Measurements from ENCODE around the gene ZNF407. TPM values are rescaled to one million over a fixed set of nuclear protein-coding genes. Genes with fewer than 3 reads are reported as not detected.
"Not testable (repeated sequence)": the region's sequence is repeated elsewhere in the genome, so short reads cannot be mapped to it uniquely, and the experiment has no call there.

The ZNF407 gene
- 11.0 and 15.2 TPM in 2 replicates for total RNA-seq (2014; rRNA removed; shearing (Covaris generic))

GRCh38 chr18:74597662-74598349 is at the start of gene ZNF407:
Gene ZNF407, plus strand, starts transcription at chr18:74597870. Its CDS starts 33,150 bp downstream, at chr18:74631020.
- no peaks in the 10 kb centered on the region for H3K9me3 ChIP-seq (replicated peaks)

GRCh38 chr18:74549591-74550104 is 48.0 kb upstream of the ZNF407 start:
- Histone ChIP-seq H3K27me3 (replicated peaks) (peaks cover 1% of the 10 kb centered on the region; the same call in 1 of the 2 replicates), H3K9me3 (replicated peaks) (0 out of 2 replicates have a peak, but pooled peaks cover 5% of the 10 kb centered on the region), H3K27ac (no peak overlapping the region), H3K36me3 (no peaks in the 10 kb centered on the region), H3K4me1 (replicated peaks) (peaks cover 20% of the 10 kb centered on the region), H3K4me3 (no peak overlapping the region)
- DNase-seq (ENCODE audit: low read depth in 1 of 2, low spot score in 2 of 2) = no peak

More at GRCh38 chr18:74597662-74598349, at the start of gene ZNF407:
- Histone ChIP-seq H3K36me3 (peaks cover 36% of the 10 kb centered on the region), H3K27ac (peak within 1 kb of the TSS; percentile 95), H3K27me3 (replicated peaks) (no peaks in the 10 kb centered on the region), H3K4me1 (replicated peaks) (peaks cover 29% of the 10 kb centered on the region), H3K4me3 (peak within 1 kb of the TSS; percentile 89)
- peak; percentile 62 to 92 for DNase-seq (ENCODE audit: low read depth in 1 of 2, low spot score in 2 of 2)

- no peak overlapping the region for H3K27ac ChIP-seq
- no peak for DNase-seq (ENCODE audit: low read depth in 1 of 2, low spot score in 2 of 2)
- no peaks in the 10 kb centered on the region for H3K36me3 ChIP-seq
- H3K4me3 ChIP-seq = no peak overlapping the region
- H3K9me3 ChIP-seq (replicated peaks) = 0 out of 2 replicates have a peak, but pooled peaks cover 5% of the 10 kb centered on the region
- H3K4me1 ChIP-seq (replicated peaks) = peaks cover 20% of the 10 kb centered on the region
- H3K27me3 ChIP-seq (replicated peaks) = peaks cover 5% of the 10 kb centered on the region; the same call in 1 of the 2 replicates
Observed at GRCh38 chr18:74550886-74551285, 46.8 kb upstream of the ZNF407 start.

GRCh38 chr18:74551452-74551851 is 46.2 kb upstream of the ZNF407 start:
- Histone ChIP-seq H3K36me3 (no peaks in the 10 kb centered on the region), H3K9me3 (replicated peaks) (0 out of 2 replicates have a peak, but pooled peaks cover 5% of the 10 kb centered on the region), H3K27me3 (replicated peaks) (peaks cover 5% of the 10 kb centered on the region; the same call in 1 of the 2 replicates), H3K4me1 (replicated peaks) (peaks cover 14% of the 10 kb centered on the region), H3K4me3 (no peak overlapping the region), H3K27ac (no peak overlapping the region)
- DNase-seq (ENCODE audit: low read depth in 1 of 2, low spot score in 2 of 2) = no peak

GRCh38 chr18:74551936-74552555 is 45.6 kb upstream of the ZNF407 start:
- Histone ChIP-seq H3K27ac (no peak overlapping the region), H3K9me3 (replicated peaks) (0 out of 2 replicates have a peak, but pooled peaks cover 5% of the 10 kb centered on the region), H3K4me1 (replicated peaks) (peaks cover 8% of the 10 kb centered on the region), H3K4me3 (no peak overlapping the region), H3K36me3 (no peaks in the 10 kb centered on the region), H3K27me3 (replicated peaks) (peaks cover 5% of the 10 kb centered on the region; the same call in 1 of the 2 replicates)
- DNase-seq (ENCODE audit: low read depth in 1 of 2, low spot score in 2 of 2) = peak; percentile 49 to 75

- H3K4me3 ChIP-seq = no peak overlapping the region
- H3K27ac ChIP-seq = no peak overlapping the region
- no peaks in the 10 kb centered on the region for H3K4me1 ChIP-seq (replicated peaks)
- peaks cover 5% of the 10 kb centered on the region; the same call in 1 of the 2 replicates for H3K27me3 ChIP-seq (replicated peaks)
- no peaks in the 10 kb centered on the region for H3K36me3 ChIP-seq
- DNase-seq (ENCODE audit: low read depth in 1 of 2, low spot score in 2 of 2) = no peak
- no peaks in the 10 kb centered on the region for H3K9me3 ChIP-seq (replicated peaks)
Observed at GRCh38 chr18:74556126-74556525, 41.5 kb upstream of the ZNF407 start.

- no peaks in the 10 kb centered on the region for H3K36me3 ChIP-seq
- no peaks in the 10 kb centered on the region for H3K4me1 ChIP-seq (replicated peaks)
- H3K9me3 ChIP-seq (replicated peaks) = no peaks in the 10 kb centered on the region
- H3K4me3 ChIP-seq = no peak overlapping the region
- no peak for DNase-seq (ENCODE audit: low read depth in 1 of 2, low spot score in 2 of 2)
- H3K27me3 ChIP-seq (replicated peaks) = peaks cover 5% of the 10 kb centered on the region; the same call in 1 of the 2 replicates
- H3K27ac ChIP-seq = no peak overlapping the region
Observed at GRCh38 chr18:74558096-74558495, 39.6 kb upstream of the ZNF407 start.

- no peaks in the 10 kb centered on the region for H3K9me3 ChIP-seq (replicated peaks)
- no peaks in the 10 kb centered on the region for H3K36me3 ChIP-seq
- no peaks in the 10 kb centered on the region for H3K27me3 ChIP-seq (replicated peaks)
- H3K27ac ChIP-seq = no peak overlapping the region
- no peaks in the 10 kb centered on the region for H3K4me1 ChIP-seq (replicated peaks)
- no peak overlapping the region for H3K4me3 ChIP-seq
- DNase-seq (ENCODE audit: low read depth in 1 of 2, low spot score in 2 of 2) = no peak
Observed at GRCh38 chr18:74562131-74562730, 35.4 kb upstream of the ZNF407 start.

GRCh38 chr18:74562775-74563174 is 34.9 kb upstream of the ZNF407 start:
- Histone ChIP-seq H3K27ac (no peak overlapping the region), H3K4me1 (replicated peaks) (no peaks in the 10 kb centered on the region), H3K4me3 (no peak overlapping the region), H3K36me3 (no peaks in the 10 kb centered on the region), H3K27me3 (replicated peaks) (no peaks in the 10 kb centered on the region), H3K9me3 (replicated peaks) (no peaks in the 10 kb centered on the region)
- DNase-seq (ENCODE audit: low read depth in 1 of 2, low spot score in 2 of 2) = no peak

- Histone ChIP-seq H3K9me3 (replicated peaks) (no peaks in the 10 kb centered on the region), H3K4me3 (no peak overlapping the region), H3K36me3 (no peaks in the 10 kb centered on the region), H3K4me1 (replicated peaks) (no peaks in the 10 kb centered on the region), H3K27me3 (replicated peaks) (no peaks in the 10 kb centered on the region), H3K27ac (no peak overlapping the region)
- no peak for DNase-seq (ENCODE audit: low read depth in 1 of 2, low spot score in 2 of 2)
Observed at GRCh38 chr18:74563999-74564398, 33.7 kb upstream of the ZNF407 start.

- DNase-seq (ENCODE audit: low read depth in 1 of 2, low spot score in 2 of 2); H3K4me1 ChIP-seq (replicated peaks); H3K27ac ChIP-seq; H3K4me3 ChIP-seq; H3K36me3 ChIP-seq; H3K27me3 ChIP-seq (replicated peaks); H3K9me3 ChIP-seq (replicated peaks): not testable (repeated sequence)
Observed at GRCh38 chr18:74565164-74565563, 32.5 kb upstream of the ZNF407 start.

- H3K4me1 ChIP-seq (replicated peaks); H3K4me3 ChIP-seq; H3K27me3 ChIP-seq (replicated peaks); H3K36me3 ChIP-seq; H3K9me3 ChIP-seq (replicated peaks); DNase-seq (ENCODE audit: low read depth in 1 of 2, low spot score in 2 of 2); H3K27ac ChIP-seq: not testable (repeated sequence)
Observed at GRCh38 chr18:74565993-74566392, 31.7 kb upstream of the ZNF407 start.

GRCh38 chr18:74567822-74568221 is 29.8 kb upstream of the ZNF407 start:
- DNase-seq (ENCODE audit: low read depth in 1 of 2, low spot score in 2 of 2) = no peak
- no peaks in the 10 kb centered on the region for H3K27me3 ChIP-seq (replicated peaks)
- no peak overlapping the region for H3K27ac ChIP-seq
- H3K9me3 ChIP-seq (replicated peaks) = no peaks in the 10 kb centered on the region
- no peaks in the 10 kb centered on the region for H3K36me3 ChIP-seq
- H3K4me3 ChIP-seq = no peak overlapping the region
- H3K4me1 ChIP-seq (replicated peaks) = no peaks in the 10 kb centered on the region

- Histone ChIP-seq H3K27ac (no peak overlapping the region), H3K36me3 (no peaks in the 10 kb centered on the region), H3K27me3 (replicated peaks) (no peaks in the 10 kb centered on the region), H3K4me3 (no peak overlapping the region), H3K9me3 (replicated peaks) (no peaks in the 10 kb centered on the region), H3K4me1 (replicated peaks) (no peaks in the 10 kb centered on the region)
- no peak for DNase-seq (ENCODE audit: low read depth in 1 of 2, low spot score in 2 of 2)
Observed at GRCh38 chr18:74569401-74569800, 28.3 kb upstream of the ZNF407 start.
